Glutamatergic neuron (in vitro differentiated cells): ENCODE data around the gene RFX2. TPM values are rescaled to one million over a fixed set of nuclear protein-coding genes. Genes with fewer than 3 reads are reported as not detected.

Experiments
- DNase-seq: peaks from one replicate; pipeline ENCODE4 v3.0.0; 2022
- H3K27ac Mint-ChIP-seq: one replicate; pipeline ENCODE4 v1.8.0; 2020; ENCODE audit warnings: mild to moderate bottlenecking, mixed read lengths, inconsistent platforms; ENCODE audit not compliant: unreplicated experiment
- H3K27me3 Mint-ChIP-seq: one replicate; pipeline ENCODE4 v1.8.0; 2020; ENCODE audit warnings: mild to moderate bottlenecking, moderate library complexity, mixed read lengths, inconsistent platforms; ENCODE audit not compliant: unreplicated experiment
- H3K36me3 Mint-ChIP-seq: one replicate; pipeline ENCODE4 v1.8.0; 2020; ENCODE audit warnings: mild to moderate bottlenecking, mixed read lengths, inconsistent platforms; ENCODE audit not compliant: unreplicated experiment
- H3K4me1 Mint-ChIP-seq: one replicate; pipeline ENCODE4 v1.8.0; 2020; ENCODE audit warnings: mild to moderate bottlenecking, low read depth, mixed read lengths, inconsistent platforms; ENCODE audit not compliant: unreplicated experiment
- H3K4me3 Mint-ChIP-seq: one replicate; pipeline ENCODE4 v1.8.0; 2020; ENCODE audit warnings: mild to moderate bottlenecking, mixed read lengths, inconsistent platforms; ENCODE audit not compliant: unreplicated experiment
- H3K9me3 Mint-ChIP-seq: one replicate; pipeline ENCODE4 v1.8.0; 2020; ENCODE audit warnings: mild to moderate bottlenecking, moderate library complexity, mixed read lengths, inconsistent platforms; ENCODE audit not compliant: unreplicated experiment
- CTCF ChIP-seq: fragments of 200-600 bp; sonication (generic); IDR thresholded peaks from one replicate; pipeline ENCODE4 v1.5.0; 2021; ENCODE audit not compliant: partially characterized antibody, unreplicated experiment
- total RNA-seq: library from RNA; stranded (reverse); fragmentation: NEBNext Ultra II Directional; extraction: Animal tissue kit (Norgen Biotek cat#: 25700); gene quantifications from one replicate; pipeline ENCODE4 v1.2.1, GENCODE V29; 2021; ENCODE audit not compliant: unreplicated experiment

The RFX2 gene
- total RNA-seq, 1 donor from 2014 or later: 4.3 TPM

DNA sequence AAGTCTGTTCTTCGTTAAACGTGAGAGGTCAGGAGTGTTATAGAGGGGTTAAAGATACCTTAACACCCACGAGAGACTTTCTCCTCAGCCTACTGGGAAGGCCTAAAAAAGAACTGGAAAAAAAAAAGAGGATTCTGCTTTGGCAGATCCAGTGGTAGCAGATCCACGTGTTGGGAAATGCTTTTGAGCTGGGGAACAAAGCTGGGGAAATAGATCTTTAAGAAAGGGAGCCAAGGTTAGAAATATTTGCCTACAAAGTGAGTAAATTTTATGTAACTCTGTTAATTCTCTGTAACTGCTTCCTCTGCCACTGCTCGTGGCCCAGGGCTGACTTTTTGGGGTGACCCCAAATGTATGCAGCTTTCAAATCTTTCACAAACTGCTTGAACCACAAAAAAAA is 11.7 kb downstream of the RFX2 start:
- no peak for TF ChIP-seq CTCF

GRCh38 chr19:6097911-6098310 is 12.4 kb downstream of the RFX2 start:
- DNase-seq: no peak
- H3K27me3 Mint-ChIP-seq: peaks cover 4% of the 10 kb centered on the region
- H3K27ac Mint-ChIP-seq: no peak overlapping the region
- no peaks in the 10 kb centered on the region for H3K36me3 Mint-ChIP-seq
- peaks cover 9% of the 10 kb centered on the region for H3K4me1 Mint-ChIP-seq
- H3K4me3 Mint-ChIP-seq: no peak overlapping the region
- TF ChIP-seq CTCF: no peak
- H3K9me3 Mint-ChIP-seq: peaks cover 1% of the 10 kb centered on the region

More for the DNA sequence above, 11.7 kb downstream of the RFX2 start:
- Mint-ChIP-seq H3K27me3 (peaks cover 4% of the 10 kb centered on the region), H3K27ac (no peak overlapping the region), H3K36me3 (no peaks in the 10 kb centered on the region), H3K4me3 (no peak overlapping the region), H3K9me3 (peaks cover 1% of the 10 kb centered on the region), H3K4me1 (peaks cover 9% of the 10 kb centered on the region)
- no peak for DNase-seq

DNA sequence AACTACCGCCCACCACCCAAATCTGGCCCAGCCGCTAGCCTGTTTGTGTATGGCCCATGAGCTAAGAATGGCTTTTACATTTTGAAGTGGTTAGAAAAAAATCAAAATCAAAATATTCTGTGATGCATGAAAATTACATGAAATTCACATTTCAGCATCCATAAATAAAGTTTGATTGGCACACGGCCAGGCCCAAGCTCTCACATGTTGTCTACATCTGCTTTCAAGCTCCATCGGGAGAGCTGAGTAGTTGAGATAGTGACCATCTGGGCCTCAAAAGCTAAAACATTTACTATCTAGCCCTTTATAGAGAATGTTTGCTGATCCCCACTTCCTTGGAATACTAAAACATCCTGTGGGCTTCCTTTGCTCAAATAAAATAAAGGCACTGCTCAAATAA is 14.5 kb downstream of the RFX2 start:
- no peak for TF ChIP-seq CTCF
- DNase-seq: no peak
- no peak overlapping the region for H3K4me3 Mint-ChIP-seq

GRCh38 chr19:6092329-6093286 is 17.7 kb downstream of the RFX2 start:
- Mint-ChIP-seq H3K36me3 (no peaks in the 10 kb centered on the region), H3K4me1 (peaks cover 12% of the 10 kb centered on the region), H3K9me3 (no peaks in the 10 kb centered on the region), H3K27me3 (peaks cover 7% of the 10 kb centered on the region), H3K27ac (no peak overlapping the region), H3K4me3 (peak overlapping the region; percentile 71)
- peak; percentile 80 for DNase-seq
- no peak for TF ChIP-seq CTCF

More for the DNA sequence above, 14.5 kb downstream of the RFX2 start:
- H3K36me3 Mint-ChIP-seq: no peaks in the 10 kb centered on the region
- H3K9me3 Mint-ChIP-seq: no peaks in the 10 kb centered on the region
- peaks cover 17% of the 10 kb centered on the region for H3K4me1 Mint-ChIP-seq
- H3K27me3 Mint-ChIP-seq: peaks cover 2% of the 10 kb centered on the region
- H3K27ac Mint-ChIP-seq: no peak overlapping the region

- H3K4me1 Mint-ChIP-seq: peaks cover 19% of the 10 kb centered on the region
- no peaks in the 10 kb centered on the region for H3K9me3 Mint-ChIP-seq
- no peak for DNase-seq
- peak overlapping the region; percentile 71 for H3K4me3 Mint-ChIP-seq
- H3K27ac Mint-ChIP-seq: no peak overlapping the region
- TF ChIP-seq CTCF: no peak
- peaks cover 7% of the 10 kb centered on the region for H3K27me3 Mint-ChIP-seq
- no peaks in the 10 kb centered on the region for H3K36me3 Mint-ChIP-seq
Measured at GRCh38 chr19:6091771-6092291, 18.5 kb downstream of the RFX2 start.
